GM18508 (cell line): ENCODE measurements around the gene DUSP3.

Experiments used
- ATAC-seq: cut with Tn5 transposase; IDR thresholded peaks from one replicate; pipeline ENCODE4 v1.9.1; 2021; ENCODE audit warnings: moderate number of reproducible peaks; ENCODE audit not compliant: insufficient read depth, unreplicated experiment

DUSP3 gene

GRCh38 chr17:43740541-43740940 lies 38.2 kb downstream of the DUSP3 start:
- no peak for ATAC-seq

GRCh38 chr17:43737722-43738121 lies 41.1 kb downstream of the DUSP3 start:
- ATAC-seq: no peak

GRCh38 chr17:43736389-43736788 lies 42.4 kb downstream of the DUSP3 start:
- no peak for ATAC-seq

- ATAC-seq: no peak
Measured at GRCh38 chr17:43734376-43734775, 44.4 kb downstream of the DUSP3 start.

- no peak for ATAC-seq
Measured at GRCh38 chr17:43733956-43734355, 44.8 kb downstream of the DUSP3 start.

- ATAC-seq: no peak
Measured at GRCh38 chr17:43732958-43733357, 45.8 kb downstream of the DUSP3 start.

- no peak for ATAC-seq
Measured at GRCh38 chr17:43728081-43728480, 50.7 kb downstream of the DUSP3 start.

- no peak for ATAC-seq
Measured at GRCh38 chr17:43723697-43724359, 54.9 kb downstream of the DUSP3 start.

- ATAC-seq: no peak
Measured at GRCh38 chr17:43722870-43723665, 55.7 kb downstream of the DUSP3 start.

GRCh38 chr17:43722269-43722619 lies 56.5 kb downstream of the DUSP3 start:
- ATAC-seq: no peak

GRCh38 chr17:43721537-43722268 lies 57.1 kb downstream of the DUSP3 start:
- ATAC-seq: no peak

GRCh38 chr17:43720311-43721060 lies 58.3 kb downstream of the DUSP3 start:
- ATAC-seq: no peak

- no peak for ATAC-seq
Measured at GRCh38 chr17:43719578-43719977, 59.2 kb downstream of the DUSP3 start.

GRCh38 chr17:43718544-43718943 lies 60.2 kb downstream of the DUSP3 start:
- no peak for ATAC-seq

GRCh38 chr17:43717913-43718312 lies 60.9 kb downstream of the DUSP3 start:
- ATAC-seq: no peak
